Measurements from ENCODE around the gene MRPL42.
"Not testable (repeated sequence)": the region's sequence is repeated elsewhere in the genome, so short reads cannot be mapped to it uniquely, and the experiment has no call there.

MRPL42 gene

DNA sequence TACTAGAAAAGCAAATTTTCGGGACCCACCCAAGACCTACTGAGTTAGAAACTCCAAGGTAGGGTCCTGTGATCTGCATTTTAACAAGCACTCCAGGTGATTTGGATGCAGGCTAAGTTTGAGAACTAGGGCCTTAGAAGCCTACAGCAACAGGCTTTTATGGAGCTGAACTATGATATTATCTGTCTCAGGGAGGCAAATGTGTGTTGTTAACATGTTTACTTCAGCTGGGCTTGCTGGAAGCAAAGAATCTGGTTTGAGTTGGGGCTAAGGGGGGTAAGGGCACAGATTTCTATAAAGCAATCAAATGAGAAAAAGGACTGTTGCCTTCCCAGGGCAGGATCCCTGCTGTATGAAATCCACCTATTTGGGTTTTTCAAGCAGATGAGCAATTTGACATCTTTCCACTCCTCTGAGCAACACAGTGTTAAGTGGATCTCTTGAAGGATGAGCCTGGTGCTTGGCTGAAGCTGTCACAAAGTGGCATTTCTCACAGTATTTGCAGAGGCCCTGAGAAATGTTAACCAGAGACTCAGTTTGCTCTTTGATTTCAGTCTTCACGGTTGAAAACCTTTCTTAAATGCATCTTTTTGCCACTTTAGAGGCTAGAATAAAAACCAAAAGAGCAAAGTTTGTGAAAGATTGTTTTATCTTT, 68.9 kb downstream of the MRPL42 start:
- no peaks in the 10 kb centered on the region for H3K27me3 ChIP-seq (ENCODE audit: insufficient read depth, low read length)
- H3K27ac ChIP-seq (ENCODE audit: low read length): no peak overlapping the region
- no peaks in the 10 kb centered on the region for H3K4me1 ChIP-seq (ENCODE audit: insufficient read depth, low read length)
- H3K9ac ChIP-seq (ENCODE audit: low read depth, low read length): no peak overlapping the region
- no peak overlapping the region for H3K4me3 ChIP-seq (ENCODE audit: low read length)
- H3K36me3 ChIP-seq (ENCODE audit: insufficient read depth, low read depth, low read length): no peaks in the 10 kb centered on the region
- no peaks in the 10 kb centered on the region for H3K9me3 ChIP-seq (ENCODE audit: insufficient read depth, low read depth, low read length)

DNA sequence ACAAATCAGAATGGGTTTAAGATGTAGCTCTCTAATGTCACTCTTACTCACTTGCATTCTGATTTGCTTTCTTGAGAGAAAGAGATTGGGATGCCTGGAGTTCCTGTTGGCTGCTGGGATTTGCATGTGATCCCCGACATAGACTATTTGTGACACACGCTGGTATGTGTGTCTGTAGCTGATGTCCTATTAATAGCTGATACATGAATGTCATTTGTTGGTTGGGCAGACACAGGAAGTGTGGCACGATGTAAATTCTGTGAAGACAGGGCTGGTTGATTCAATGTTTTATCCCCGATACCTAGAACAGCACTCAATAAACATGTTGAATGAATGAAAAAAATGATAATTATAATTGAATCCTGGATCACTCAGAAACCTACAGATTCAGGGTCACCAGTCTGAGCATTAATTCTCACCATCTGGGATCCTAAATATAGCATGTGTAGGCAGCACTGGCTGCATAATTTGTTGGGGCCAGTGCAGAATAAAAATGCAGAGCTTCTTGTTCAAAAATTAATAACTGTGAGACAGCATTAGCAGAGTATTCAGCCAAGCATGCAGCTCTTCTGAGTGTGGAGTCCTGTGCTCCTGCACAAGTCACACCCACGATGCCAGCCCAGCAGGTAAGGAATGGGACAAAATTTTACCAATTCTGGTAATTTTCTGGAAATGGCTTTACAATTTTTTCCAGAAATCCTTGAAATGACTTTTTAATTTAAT, 69.6 kb downstream of the MRPL42 start:
- Histone ChIP-seq H3K4me1 (ENCODE audit: insufficient read depth, low read length) (no peaks in the 10 kb centered on the region), H3K9me3 (ENCODE audit: insufficient read depth, low read depth, low read length) (no peaks in the 10 kb centered on the region), H3K27ac (ENCODE audit: low read length) (no peak overlapping the region), H3K27me3 (ENCODE audit: insufficient read depth, low read length) (no peaks in the 10 kb centered on the region), H3K9ac (ENCODE audit: low read depth, low read length) (no peak overlapping the region), H3K36me3 (ENCODE audit: insufficient read depth, low read depth, low read length) (no peaks in the 10 kb centered on the region), H3K4me3 (ENCODE audit: low read length) (no peak overlapping the region)

DNA sequence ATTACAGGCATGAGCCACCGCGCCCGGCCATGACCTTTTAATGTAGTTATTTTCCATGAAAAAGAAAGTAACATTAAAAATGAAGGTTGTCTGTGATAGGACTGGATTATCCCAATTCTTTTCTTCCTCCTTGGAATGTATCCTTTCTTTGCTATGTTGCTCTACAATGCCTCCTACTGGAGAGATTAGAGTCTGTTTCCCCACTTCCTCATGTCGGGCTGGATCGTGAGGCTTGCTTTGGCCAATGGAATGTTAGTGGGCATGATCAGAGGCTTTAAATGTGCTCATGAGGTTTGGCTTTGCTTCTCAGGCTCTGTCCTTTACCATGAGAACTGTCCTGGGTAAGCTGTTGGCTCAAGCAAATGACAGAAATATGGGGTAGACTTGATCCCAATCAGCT, 70.5 kb downstream of the MRPL42 start:
- Histone ChIP-seq H3K4me3 (ENCODE audit: low read length) (no peak overlapping the region), H3K27ac (ENCODE audit: low read length) (no peak overlapping the region), H3K4me1 (ENCODE audit: insufficient read depth, low read length) (no peaks in the 10 kb centered on the region), H3K9ac (ENCODE audit: low read depth, low read length) (no peak overlapping the region), H3K36me3 (ENCODE audit: insufficient read depth, low read depth, low read length) (no peaks in the 10 kb centered on the region; the same call in 1 of the 2 replicates), H3K9me3 (ENCODE audit: insufficient read depth, low read depth, low read length) (no peaks in the 10 kb centered on the region), H3K27me3 (ENCODE audit: insufficient read depth, low read length) (no peaks in the 10 kb centered on the region)

DNA sequence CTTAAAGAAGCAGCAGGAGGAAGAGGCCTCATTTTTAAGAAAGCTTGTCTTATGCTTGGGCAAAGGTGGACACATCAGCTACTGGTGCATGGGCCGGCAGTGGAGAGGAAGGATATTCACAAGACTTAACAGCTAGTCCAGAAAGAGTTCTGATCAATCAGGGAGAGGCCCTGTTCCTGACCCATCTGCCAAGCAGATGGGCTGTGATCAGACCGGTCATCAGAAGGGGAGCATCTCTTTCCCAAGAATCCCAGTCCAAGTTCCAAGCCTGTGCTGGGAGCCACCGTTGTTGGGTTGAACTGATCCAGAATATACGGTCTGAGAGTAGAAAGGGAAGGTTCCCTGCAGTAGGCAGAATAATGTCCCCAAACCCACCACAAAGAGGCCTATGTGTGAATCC, 72.5 kb downstream of the MRPL42 start:
- H3K9ac ChIP-seq (ENCODE audit: low read depth, low read length): no peak overlapping the region
- H3K4me3 ChIP-seq (ENCODE audit: low read length): no peak overlapping the region
- no peak overlapping the region for H3K27ac ChIP-seq (ENCODE audit: low read length)
- no peaks in the 10 kb centered on the region for H3K4me1 ChIP-seq (ENCODE audit: insufficient read depth, low read length)
- no peaks in the 10 kb centered on the region for H3K27me3 ChIP-seq (ENCODE audit: insufficient read depth, low read length)
- H3K9me3 ChIP-seq (ENCODE audit: insufficient read depth, low read depth, low read length): no peaks in the 10 kb centered on the region
- H3K36me3 ChIP-seq (ENCODE audit: insufficient read depth, low read depth, low read length): peaks cover 5% of the 10 kb centered on the region; the same call in 1 of the 2 replicates

DNA sequence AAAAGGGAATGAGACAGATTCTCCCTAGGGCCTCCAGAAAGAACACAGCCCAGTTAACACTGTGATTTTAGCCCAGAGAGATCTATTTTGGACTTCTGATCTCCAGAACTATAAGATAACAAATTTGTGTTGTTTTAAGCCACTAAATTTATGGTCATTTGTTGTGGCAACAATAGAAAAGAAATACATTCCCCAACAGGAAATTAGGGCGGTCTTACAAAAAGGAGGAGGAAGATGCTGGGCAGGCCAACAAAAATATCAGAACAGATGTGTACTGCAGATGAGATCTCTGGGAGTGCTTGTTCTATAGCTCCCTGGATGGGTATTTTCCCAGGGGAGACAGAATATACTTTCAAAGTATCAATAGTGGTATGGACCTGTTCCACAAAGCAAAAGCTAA, 73.2 kb downstream of the MRPL42 start:
- Histone ChIP-seq H3K9ac (ENCODE audit: low read depth, low read length) (no peak overlapping the region), H3K9me3 (ENCODE audit: insufficient read depth, low read depth, low read length) (no peaks in the 10 kb centered on the region), H3K27me3 (ENCODE audit: insufficient read depth, low read length) (no peaks in the 10 kb centered on the region), H3K4me1 (ENCODE audit: insufficient read depth, low read length) (no peaks in the 10 kb centered on the region), H3K4me3 (ENCODE audit: low read length) (no peak overlapping the region), H3K36me3 (ENCODE audit: insufficient read depth, low read depth, low read length) (peaks cover 10% of the 10 kb centered on the region), H3K27ac (ENCODE audit: low read length) (no peak overlapping the region)

DNA sequence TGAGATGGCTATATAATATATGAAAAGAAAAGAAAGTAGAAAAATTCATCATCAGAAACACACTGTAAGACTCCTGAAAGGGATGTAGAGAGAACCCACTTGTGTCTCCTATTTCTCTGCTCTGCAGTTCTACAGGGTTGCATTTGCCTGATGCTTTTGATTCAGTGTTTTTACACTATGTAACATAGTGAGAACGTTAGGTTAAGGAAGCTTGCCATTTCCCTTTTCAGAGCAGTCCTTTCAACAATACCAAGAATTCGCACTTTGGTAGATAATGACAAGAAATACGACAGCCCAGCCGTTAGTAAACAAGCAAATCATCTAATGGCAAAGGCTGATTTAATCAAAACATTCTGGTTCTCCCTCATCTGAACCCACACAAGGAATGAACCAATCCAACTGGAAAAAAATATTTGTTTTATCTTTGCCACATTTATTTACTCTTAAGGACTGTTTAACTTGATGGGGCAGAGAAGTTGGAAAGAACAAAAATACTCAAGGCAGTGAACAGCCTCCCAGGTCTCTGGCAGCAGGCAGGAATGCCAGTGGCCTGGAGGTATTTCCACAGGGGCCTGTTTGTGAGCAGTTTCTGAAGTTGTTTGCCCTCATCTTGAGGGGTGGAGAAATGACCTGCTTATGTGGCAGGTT, 74.4 kb downstream of the MRPL42 start:
- Histone ChIP-seq H3K4me3 (ENCODE audit: low read length) (no peak overlapping the region), H3K4me1 (ENCODE audit: insufficient read depth, low read length) (no peaks in the 10 kb centered on the region), H3K36me3 (ENCODE audit: insufficient read depth, low read depth, low read length) (peaks cover 10% of the 10 kb centered on the region), H3K27me3 (ENCODE audit: insufficient read depth, low read length) (no peaks in the 10 kb centered on the region), H3K9me3 (ENCODE audit: insufficient read depth, low read depth, low read length) (no peaks in the 10 kb centered on the region), H3K9ac (ENCODE audit: low read depth, low read length) (no peak overlapping the region), H3K27ac (ENCODE audit: low read length) (no peak overlapping the region)

DNA sequence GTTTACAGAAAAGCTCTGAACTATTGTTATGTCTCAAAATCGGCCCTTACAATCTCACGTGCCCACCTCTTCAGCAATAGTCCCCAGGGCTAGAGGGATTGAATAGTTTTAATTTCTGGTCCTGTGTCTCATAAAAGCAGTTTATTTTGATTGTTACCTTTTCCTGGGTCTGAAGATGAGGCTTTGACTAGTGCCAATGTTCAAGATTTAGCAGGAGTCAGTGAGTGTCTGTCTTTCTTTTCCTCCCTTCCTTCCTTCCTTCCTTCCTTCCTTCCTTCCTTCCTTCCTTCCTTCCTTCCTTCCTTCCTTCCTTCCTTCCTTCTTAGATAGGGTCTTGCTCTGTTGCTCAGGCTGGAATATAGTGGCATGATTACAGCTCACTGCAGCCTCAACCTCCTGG, 80.5 kb downstream of the MRPL42 start:
- H3K9ac ChIP-seq (ENCODE audit: low read depth, low read length): no peak overlapping the region
- no peak overlapping the region for H3K27ac ChIP-seq (ENCODE audit: low read length)
- H3K27me3 ChIP-seq (ENCODE audit: insufficient read depth, low read length): no peaks in the 10 kb centered on the region
- no peaks in the 10 kb centered on the region for H3K4me1 ChIP-seq (ENCODE audit: insufficient read depth, low read length)
- H3K9me3 ChIP-seq (ENCODE audit: insufficient read depth, low read depth, low read length): no peaks in the 10 kb centered on the region
- peaks cover 10% of the 10 kb centered on the region for H3K36me3 ChIP-seq (ENCODE audit: insufficient read depth, low read depth, low read length)
- H3K4me3 ChIP-seq (ENCODE audit: low read length): no peak overlapping the region

DNA sequence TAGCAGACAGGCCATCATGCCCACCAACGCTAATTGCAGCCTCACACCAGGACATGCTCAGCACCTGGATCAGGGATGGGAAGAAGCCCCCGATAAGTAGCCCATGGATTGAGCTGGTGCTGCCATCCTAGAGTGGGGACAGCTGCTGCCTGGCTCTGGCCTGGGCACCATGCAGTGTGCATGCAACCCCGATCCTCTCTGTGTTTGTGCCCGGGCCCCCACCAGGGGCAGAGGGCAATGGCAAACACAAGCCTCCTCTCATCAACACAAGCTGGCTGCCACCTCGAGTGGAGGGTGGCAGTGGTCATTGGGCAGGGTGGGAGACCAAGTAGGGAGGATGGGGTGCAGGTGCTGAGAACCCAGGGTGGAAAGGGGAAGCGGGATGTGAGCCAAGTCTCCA, 81.9 kb downstream of the MRPL42 start:
- H3K9ac ChIP-seq (ENCODE audit: low read depth, low read length): no peak overlapping the region
- peaks cover 5% of the 10 kb centered on the region; the same call in 1 of the 2 replicates for H3K36me3 ChIP-seq (ENCODE audit: insufficient read depth, low read depth, low read length)
- H3K27ac ChIP-seq (ENCODE audit: low read length): no peak overlapping the region
- H3K4me1 ChIP-seq (ENCODE audit: insufficient read depth, low read length): no peaks in the 10 kb centered on the region
- no peaks in the 10 kb centered on the region for H3K27me3 ChIP-seq (ENCODE audit: insufficient read depth, low read length)
- no peak overlapping the region for H3K4me3 ChIP-seq (ENCODE audit: low read length)
- H3K9me3 ChIP-seq (ENCODE audit: insufficient read depth, low read depth, low read length): no peaks in the 10 kb centered on the region

DNA sequence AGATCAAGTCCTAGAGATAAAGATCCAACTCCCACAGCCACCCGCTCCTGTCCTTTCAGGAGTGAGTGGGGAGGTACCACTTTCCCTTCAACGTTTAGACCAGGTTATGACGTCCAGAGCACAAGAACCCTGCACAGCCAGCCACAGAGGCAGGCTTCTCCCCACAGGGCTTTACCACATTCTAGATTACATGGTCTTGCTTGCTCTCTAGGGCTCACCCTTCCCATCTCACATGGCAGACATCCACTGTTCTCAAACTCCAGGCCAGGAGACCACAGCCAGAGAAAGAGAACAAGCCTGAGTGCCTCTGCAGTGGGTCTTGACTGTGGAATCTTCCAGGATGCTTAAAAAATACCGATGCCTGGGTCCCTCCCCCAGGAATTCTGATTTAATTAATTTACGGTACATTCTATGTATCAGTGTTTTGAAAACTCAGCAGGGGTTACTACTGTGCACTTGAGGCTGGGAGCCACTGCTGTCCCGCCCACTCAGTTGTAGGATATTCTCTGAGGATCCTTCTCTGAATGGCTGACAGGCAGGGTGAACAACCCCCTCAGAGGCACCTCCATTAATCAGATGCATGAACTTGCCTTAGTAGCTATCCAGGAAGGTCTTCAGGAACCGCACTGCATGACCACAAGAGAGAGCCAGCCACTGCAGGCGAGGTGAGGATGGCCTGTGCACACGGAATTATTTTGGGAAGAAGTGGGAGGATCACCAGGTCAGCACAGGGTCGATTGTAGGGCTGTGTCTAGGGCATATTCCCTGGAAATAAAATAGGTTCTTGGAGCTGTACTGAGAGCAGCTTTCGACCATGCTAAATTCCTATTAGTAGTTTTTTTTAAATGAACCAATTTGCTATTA, 83.7 kb downstream of the MRPL42 start:
- Histone ChIP-seq H3K9me3 (ENCODE audit: insufficient read depth, low read depth, low read length) (no peaks in the 10 kb centered on the region), H3K9ac (ENCODE audit: low read depth, low read length) (no peak overlapping the region), H3K4me3 (ENCODE audit: low read length) (no peak overlapping the region), H3K36me3 (ENCODE audit: insufficient read depth, low read depth, low read length) (peaks cover 3% of the 10 kb centered on the region; the same call in 1 of the 2 replicates), H3K4me1 (ENCODE audit: insufficient read depth, low read length) (no peaks in the 10 kb centered on the region), H3K27me3 (ENCODE audit: insufficient read depth, low read length) (no peaks in the 10 kb centered on the region), H3K27ac (ENCODE audit: low read length) (no peak overlapping the region)

DNA sequence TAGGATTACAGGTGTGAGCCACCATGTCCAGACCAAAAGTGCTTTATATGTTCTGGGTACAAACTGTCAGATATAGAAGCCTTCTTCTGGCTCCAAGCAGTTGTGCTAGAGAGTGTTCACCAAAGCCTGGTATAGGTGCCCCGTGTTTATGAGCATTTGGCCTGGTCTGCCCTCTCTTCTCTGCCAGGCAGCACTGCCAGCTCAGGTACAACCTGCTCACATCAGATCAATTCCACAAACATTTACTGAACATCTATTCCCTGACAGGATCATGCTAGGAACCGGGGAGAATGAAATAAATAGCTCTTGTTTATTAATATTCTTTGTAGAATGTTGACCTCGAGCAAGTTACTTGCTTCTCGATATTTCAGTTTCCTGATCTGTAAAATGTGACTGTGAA, 85.1 kb downstream of the MRPL42 start:
- no peaks in the 10 kb centered on the region for H3K4me1 ChIP-seq (ENCODE audit: insufficient read depth, low read length)
- H3K27me3 ChIP-seq (ENCODE audit: insufficient read depth, low read length): no peaks in the 10 kb centered on the region
- peaks cover 7% of the 10 kb centered on the region; the same call in 1 of the 2 replicates for H3K36me3 ChIP-seq (ENCODE audit: insufficient read depth, low read depth, low read length)
- no peak overlapping the region for H3K27ac ChIP-seq (ENCODE audit: low read length)
- no peaks in the 10 kb centered on the region for H3K9me3 ChIP-seq (ENCODE audit: insufficient read depth, low read depth, low read length)
- H3K4me3 ChIP-seq (ENCODE audit: low read length): no peak overlapping the region
- H3K9ac ChIP-seq (ENCODE audit: low read depth, low read length): no peak overlapping the region

DNA sequence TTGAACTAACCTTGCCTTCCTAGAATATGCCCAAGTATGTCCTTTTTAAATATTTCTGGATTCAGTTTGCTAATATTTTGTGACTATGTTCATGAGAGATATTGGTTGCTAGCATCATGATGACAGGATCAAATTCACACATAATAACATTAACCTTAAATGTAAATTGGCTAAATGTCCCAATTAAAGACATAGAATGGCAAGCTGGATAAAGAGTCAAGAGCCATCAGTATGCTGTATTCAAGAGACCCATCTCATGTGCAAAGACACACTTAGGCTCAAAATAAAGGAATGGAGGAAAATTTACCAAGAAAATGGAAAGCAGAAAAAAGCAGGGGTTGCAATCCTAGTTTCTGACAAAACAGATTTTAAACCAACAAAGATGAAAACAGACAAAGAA, 90.6 kb downstream of the MRPL42 start:
- not testable (repeated sequence) for H3K9ac ChIP-seq (ENCODE audit: low read depth, low read length); H3K27ac ChIP-seq (ENCODE audit: low read length); H3K4me3 ChIP-seq (ENCODE audit: low read length); H3K27me3 ChIP-seq (ENCODE audit: insufficient read depth, low read length); H3K4me1 ChIP-seq (ENCODE audit: insufficient read depth, low read length)
- Histone ChIP-seq H3K36me3 (ENCODE audit: insufficient read depth, low read depth, low read length) (peaks cover 12% of the 10 kb centered on the region; the same call in 1 of the 2 replicates), H3K9me3 (ENCODE audit: insufficient read depth, low read depth, low read length) (peaks cover 16% of the 10 kb centered on the region; the same call in 1 of the 2 replicates)
